Measurements from ENCODE around the gene STK38. TPM values are rescaled to one million over a fixed set of nuclear protein-coding genes. Genes with fewer than 3 reads are reported as not detected.

STK38 gene
- total RNA-seq, 1 experiment from 2014 or later, result 27.5 TPM

- ChIA-PET POLR2A (no interaction called here), CTCF (interaction anchor here (0.6 kb wide), 1 partner anchor 146 kb away, joined by 3 read pairs; no protein-coding TSS in a partner anchor)
- no TSS peak for BruUV-seq (replicated peaks)
- DNase-seq, result no peak
- no peak overlapping the region for H3K4me3 Mint-ChIP-seq (ENCODE audit: unreplicated experiment)
- intact Hi-C loops (cut with micrococcal nuclease; ENCODE audit: unreplicated experiment), result no loop called here
- H3K4me3 ChIP-seq (ENCODE audit: low read depth, low read length), result no peak overlapping the region
- H3K4me1 ChIP-seq, result no peaks in the 10 kb centered on the region
- H3K36me3 Mint-ChIP-seq (ENCODE audit: insufficient read depth, unreplicated experiment), result peaks cover 25% of the 10 kb centered on the region
- no peak for TF ChIP-seq CTCF (IDR thresholded peaks at IDR 0.05; ENCODE audit: insufficient read depth in 1 of 2, low read depth in 1 of 2, low read length in 1 of 2, severe bottlenecking in 1 of 2, unreplicated experiment in 1 of 2)
- no peaks in the 10 kb centered on the region for H3K27me3 Mint-ChIP-seq (ENCODE audit: insufficient read depth, unreplicated experiment)
- no peak overlapping the region for H3K27ac Mint-ChIP-seq (ENCODE audit: unreplicated experiment)
- no peaks in the 10 kb centered on the region for H3K4me1 Mint-ChIP-seq (ENCODE audit: low read depth, unreplicated experiment)
- H3K27me3 ChIP-seq (replicated peaks; ENCODE audit: control insufficient read depth, insufficient read depth, low read length), result no peaks in the 10 kb centered on the region
- no peaks in the 10 kb centered on the region for H3K36me3 ChIP-seq (ENCODE audit: control insufficient read depth, insufficient read depth, low read length)
- no peaks in the 10 kb centered on the region for H3K9me3 Mint-ChIP-seq (ENCODE audit: unreplicated experiment)
- H3K9me3 ChIP-seq, result no peaks in the 10 kb centered on the region
Measured at GRCh38 chr6:36469148-36469661, 78.1 kb downstream of the STK38 start.

DNA sequence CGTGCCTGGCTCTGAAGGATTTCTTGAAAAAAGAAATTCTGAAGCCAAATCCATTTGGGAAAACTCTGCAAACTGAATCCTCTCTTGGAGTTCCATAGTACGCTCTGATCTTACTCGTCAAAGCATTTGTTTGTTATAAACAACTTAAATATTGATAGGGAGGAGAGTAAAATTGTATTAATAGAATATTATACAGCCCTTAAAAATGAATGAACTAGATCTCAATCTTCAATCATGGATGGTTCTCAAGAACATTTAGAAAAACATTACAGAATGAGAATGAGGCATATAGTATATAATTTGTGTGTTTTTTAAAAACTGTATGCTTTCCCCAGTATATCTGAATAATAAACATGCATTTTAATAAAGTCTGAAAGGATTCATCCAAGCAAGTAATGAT lies 79.7 kb downstream of the STK38 start:
- intact Hi-C loops (cut with micrococcal nuclease; ENCODE audit: unreplicated experiment), result no loop called here
- H3K27ac Mint-ChIP-seq (ENCODE audit: unreplicated experiment), result no peak overlapping the region
- peaks cover 25% of the 10 kb centered on the region for H3K36me3 Mint-ChIP-seq (ENCODE audit: insufficient read depth, unreplicated experiment)
- TF ChIP-seq CTCF (IDR thresholded peaks at IDR 0.05; ENCODE audit: insufficient read depth in 1 of 2, low read depth in 1 of 2, low read length in 1 of 2, severe bottlenecking in 1 of 2, unreplicated experiment in 1 of 2), result no peak
- Histone ChIP-seq H3K4me1 (no peaks in the 10 kb centered on the region), H3K4me3 (ENCODE audit: low read depth, low read length) (no peak overlapping the region), H3K27me3 (replicated peaks; ENCODE audit: control insufficient read depth, insufficient read depth, low read length) (no peaks in the 10 kb centered on the region), H3K36me3 (ENCODE audit: control insufficient read depth, insufficient read depth, low read length) (no peaks in the 10 kb centered on the region), H3K9me3 (no peaks in the 10 kb centered on the region)
- POLR2A ChIA-PET, result no interaction called here
- no peaks in the 10 kb centered on the region for H3K4me1 Mint-ChIP-seq (ENCODE audit: low read depth, unreplicated experiment)
- DNase-seq, result no peak
- no peak overlapping the region for H3K4me3 Mint-ChIP-seq (ENCODE audit: unreplicated experiment)
- H3K27me3 Mint-ChIP-seq (ENCODE audit: insufficient read depth, unreplicated experiment), result no peaks in the 10 kb centered on the region
- CTCF ChIA-PET, result no interaction called here
- no peaks in the 10 kb centered on the region for H3K9me3 Mint-ChIP-seq (ENCODE audit: unreplicated experiment)
- no TSS peak for BruUV-seq (replicated peaks)

GRCh38 chr6:36464233-36464632 lies 83.0 kb downstream of the STK38 start:
- intact Hi-C loops (cut with micrococcal nuclease; ENCODE audit: unreplicated experiment), result no loop called here
- no peaks in the 10 kb centered on the region for H3K9me3 Mint-ChIP-seq (ENCODE audit: unreplicated experiment)
- BruUV-seq (replicated peaks), result no TSS peak
- CTCF ChIA-PET, result no interaction called here
- H3K4me3 Mint-ChIP-seq (ENCODE audit: unreplicated experiment), result no peak overlapping the region
- H3K36me3 ChIP-seq (ENCODE audit: control insufficient read depth, insufficient read depth, low read length), result no peaks in the 10 kb centered on the region
- H3K36me3 Mint-ChIP-seq (ENCODE audit: insufficient read depth, unreplicated experiment), result peaks cover 10% of the 10 kb centered on the region
- H3K4me1 Mint-ChIP-seq (ENCODE audit: low read depth, unreplicated experiment), result no peaks in the 10 kb centered on the region
- no peak overlapping the region for H3K4me3 ChIP-seq (ENCODE audit: low read depth, low read length)
- H3K27me3 ChIP-seq (replicated peaks; ENCODE audit: control insufficient read depth, insufficient read depth, low read length), result no peaks in the 10 kb centered on the region
- DNase-seq, result no peak
- H3K27me3 Mint-ChIP-seq (ENCODE audit: insufficient read depth, unreplicated experiment), result no peaks in the 10 kb centered on the region
- POLR2A ChIA-PET, result no interaction called here
- H3K9me3 ChIP-seq, result no peaks in the 10 kb centered on the region
- no peak for TF ChIP-seq CTCF (IDR thresholded peaks at IDR 0.05; ENCODE audit: insufficient read depth in 1 of 2, low read depth in 1 of 2, low read length in 1 of 2, severe bottlenecking in 1 of 2, unreplicated experiment in 1 of 2)
- H3K27ac Mint-ChIP-seq (ENCODE audit: unreplicated experiment), result no peak overlapping the region
- no peaks in the 10 kb centered on the region for H3K4me1 ChIP-seq

Measured in Caco-2 (cell line).